Activated naive CD4-positive, alpha-beta T cell treated with anti-CD3 and anti-CD28 coated beads, Interleukin-2, amount 50 U/mL, for 72 hours (primary cell): ENCODE data around the gene NFATC2. TPM values are rescaled to one million over a fixed set of nuclear protein-coding genes. Genes with fewer than 3 reads are reported as not detected.
"Not testable (repeated sequence)": the region's sequence is repeated elsewhere in the genome, so short reads cannot be mapped to it uniquely, and the experiment has no call there.

Source experiments
- ATAC-seq, 2 donors: fragments of 150-1000 bp; cut with Tn5 transposase; 2 replicates each; pipeline ENCODE4 v1.10.0; 2021; ENCODE audit warnings: mild to moderate bottlenecking in 2 of 2, moderate library complexity in 2 of 2
- DNase-seq, 2 donors: peaks; one replicate each; pipeline ENCODE4 v3.0.0; 2021 to 2022; ENCODE audit warnings: low spot score in 2 of 2
- H3K27ac Mint-ChIP-seq, 2 donors: one replicate each; pipeline ENCODE4 v1.8.0; 2022; ENCODE audit warnings: mild to moderate bottlenecking in 2 of 2, mixed read lengths in 2 of 2
- H3K36me3 Mint-ChIP-seq, 2 donors: one replicate each; pipeline ENCODE4 v1.8.0; 2022; ENCODE audit warnings: mixed read lengths in 2 of 2
- H3K9me3 Mint-ChIP-seq, 2 donors: one replicate each; pipeline ENCODE4 v1.8.0; 2022; ENCODE audit warnings: mixed read lengths in 2 of 2
- total RNA-seq, 2 donors: library from RNA; stranded (reverse); gene quantifications; one replicate each; pipeline ENCODE4 v1.2.3, GENCODE V29; 2022

NFATC2 gene
- total RNA-seq, 2 donors from 2014 or later: 29.9 to 39.4 TPM

DNA sequence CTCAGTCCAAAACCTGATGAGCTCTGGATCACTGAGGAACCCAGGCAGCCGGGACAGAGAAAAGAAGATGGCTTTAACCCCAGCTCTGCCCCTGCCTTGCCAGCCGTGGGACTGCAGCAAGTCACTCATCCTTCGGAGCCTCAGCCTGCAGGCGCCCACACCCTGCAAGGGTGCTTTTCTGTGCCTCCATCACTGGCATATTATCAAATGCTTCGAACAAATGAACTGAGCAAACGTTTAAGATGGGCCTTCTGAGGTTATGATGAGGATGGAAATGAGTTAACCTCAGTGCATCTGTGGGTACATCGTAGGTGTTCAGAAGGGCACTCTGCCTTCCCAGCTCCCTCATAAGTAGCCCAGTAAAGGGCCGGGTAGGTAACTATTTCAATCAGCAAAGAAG lies 79.0 kb downstream of the NFATC2 start:
- DNase-seq (peak in 1 of 2 donors; percentile 43), ATAC-seq (peak in 1 of 2 donors; percentile 26)
- Mint-ChIP-seq H3K9me3 (no peaks in the 10 kb centered on the region), H3K36me3 (peaks cover 23 to 40% of the 10 kb centered on the region in 2 donors), H3K27ac (peak overlapping the region; percentile 18 to 60)

DNA sequence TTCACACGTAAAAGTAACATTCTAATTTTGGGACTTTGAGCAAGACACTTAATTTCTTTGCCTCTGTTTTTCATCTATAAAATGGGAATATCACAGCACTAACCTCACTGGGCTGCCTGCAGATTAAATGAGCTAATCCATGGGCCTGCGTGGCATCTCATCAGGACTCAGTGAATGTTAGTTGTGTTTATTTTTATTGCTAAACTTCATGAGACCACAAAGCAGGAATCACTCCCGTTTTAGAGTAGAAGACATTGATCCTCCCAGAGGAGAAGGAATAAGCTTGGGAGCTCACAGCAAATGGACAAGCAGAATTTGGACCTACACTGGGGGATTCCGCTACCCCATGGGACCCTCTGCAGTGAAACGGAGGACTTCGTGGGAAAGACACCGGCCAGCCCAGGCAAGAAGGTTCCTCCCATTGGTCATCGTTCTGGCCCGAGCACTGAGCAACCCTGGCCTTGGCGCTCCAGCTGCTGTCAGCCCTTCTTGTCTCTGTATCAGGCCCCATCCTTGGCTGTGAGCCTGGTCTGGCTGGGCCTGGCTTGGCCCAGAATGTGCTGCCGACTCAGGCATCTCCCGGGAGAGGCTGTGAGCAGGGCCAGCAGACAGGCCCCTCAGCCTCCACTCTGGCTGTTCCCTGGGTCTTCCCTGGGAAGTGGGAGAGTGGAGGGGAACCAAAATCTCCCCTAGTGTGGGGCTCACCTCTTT lies 79.8 kb downstream of the NFATC2 start:
- peak in 1 of 2 donors; percentile 46 for DNase-seq

DNA sequence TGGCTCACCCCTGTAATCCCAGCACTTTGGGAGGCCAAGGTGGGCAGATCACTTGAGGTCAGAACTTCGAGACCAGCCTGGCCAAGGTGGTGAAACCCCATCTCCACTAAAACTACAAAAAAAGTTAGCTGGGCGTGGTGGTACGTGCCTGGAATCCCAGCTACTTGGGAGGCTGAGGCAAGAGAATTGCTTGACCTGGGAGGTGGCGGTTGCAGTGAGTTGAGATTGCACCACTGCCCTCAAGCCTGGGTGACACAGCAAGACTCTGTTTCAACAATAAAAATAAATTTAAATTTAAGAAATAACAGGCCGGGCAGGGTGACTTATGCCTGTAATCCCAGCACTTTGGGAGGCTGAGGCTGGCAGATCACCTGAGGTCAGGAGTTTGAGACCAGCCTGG lies 80.7 kb downstream of the NFATC2 start:
- ATAC-seq, H3K9me3 Mint-ChIP-seq: not testable (repeated sequence)
- H3K36me3 Mint-ChIP-seq: peaks cover 25 to 44% of the 10 kb centered on the region in 2 donors
- peak overlapping the region; percentile 14 to 22 for H3K27ac Mint-ChIP-seq
- DNase-seq: peak in 1 of 2 donors; percentile 18

More for the DNA sequence above, 79.8 kb downstream of the NFATC2 start:
- H3K9me3 Mint-ChIP-seq: no peaks in the 10 kb centered on the region
- peak overlapping the region in 1 of 2 donors; percentile 60 for H3K27ac Mint-ChIP-seq
- ATAC-seq: no peak
- peaks cover 20 to 38% of the 10 kb centered on the region in 2 donors for H3K36me3 Mint-ChIP-seq

DNA sequence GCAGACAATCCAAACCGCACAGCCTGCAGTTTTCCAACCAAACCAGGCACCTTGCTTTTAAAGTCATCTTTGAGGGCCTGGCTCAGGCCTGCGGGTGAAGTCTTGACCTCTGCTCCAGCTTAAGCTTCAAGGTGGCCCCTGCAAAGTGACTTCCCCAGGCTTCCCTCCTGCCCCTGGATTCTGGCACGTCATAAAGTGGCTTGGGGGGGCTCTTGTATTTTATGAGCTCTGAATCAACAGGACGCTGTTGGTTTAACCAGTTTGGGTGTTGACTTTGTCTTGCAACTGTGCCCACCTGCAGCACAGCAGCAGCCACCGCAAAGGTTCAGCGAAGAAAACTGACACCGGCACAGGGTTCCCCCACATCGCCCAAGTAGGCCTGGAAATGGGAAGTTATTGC lies 81.2 kb downstream of the NFATC2 start:
- no peaks in the 10 kb centered on the region for H3K9me3 Mint-ChIP-seq
- H3K36me3 Mint-ChIP-seq: peaks cover 20 to 41% of the 10 kb centered on the region in 2 donors
- H3K27ac Mint-ChIP-seq: peak overlapping the region; percentile 14 to 33
- ATAC-seq: no peak
- no peak for DNase-seq

DNA sequence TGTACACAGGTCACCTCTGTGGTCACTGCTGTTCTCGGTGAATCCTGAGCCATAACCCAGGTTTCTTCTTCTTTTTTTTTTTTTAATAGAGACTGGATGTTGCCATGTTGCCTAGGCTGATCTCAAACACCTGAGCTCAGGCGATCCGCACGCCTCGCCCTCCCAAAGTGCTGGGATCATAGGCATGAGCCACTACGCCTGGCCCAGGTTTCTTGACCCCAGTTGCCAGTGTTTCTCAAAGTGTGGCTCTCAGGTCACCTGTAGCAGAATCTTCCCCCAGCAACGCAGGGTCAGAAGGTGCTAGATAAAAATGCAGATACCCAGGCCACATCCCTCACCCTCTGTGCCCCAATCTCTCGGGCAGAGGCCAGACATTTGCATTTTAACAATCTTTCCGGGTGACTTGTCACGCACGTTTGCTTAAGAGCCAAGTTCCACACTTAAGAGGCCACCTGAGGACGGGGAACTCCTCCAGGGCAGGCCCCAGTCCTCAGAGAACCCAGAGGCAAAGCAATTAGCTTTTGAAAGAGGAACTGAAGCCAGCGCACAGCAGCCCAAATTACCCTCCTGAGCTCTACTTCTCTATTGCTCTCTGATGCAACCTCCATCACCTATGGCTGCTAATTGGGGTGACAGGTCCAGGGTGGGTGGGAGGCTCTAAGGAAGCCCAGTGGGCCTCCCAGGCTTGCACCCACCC lies 81.8 kb downstream of the NFATC2 start:
- Mint-ChIP-seq H3K36me3 (peaks cover 18 to 39% of the 10 kb centered on the region in 2 donors), H3K27ac (peak overlapping the region; percentile 14 to 33), H3K9me3 (no peaks in the 10 kb centered on the region)
- ATAC-seq (no peak), DNase-seq (no peak)

DNA sequence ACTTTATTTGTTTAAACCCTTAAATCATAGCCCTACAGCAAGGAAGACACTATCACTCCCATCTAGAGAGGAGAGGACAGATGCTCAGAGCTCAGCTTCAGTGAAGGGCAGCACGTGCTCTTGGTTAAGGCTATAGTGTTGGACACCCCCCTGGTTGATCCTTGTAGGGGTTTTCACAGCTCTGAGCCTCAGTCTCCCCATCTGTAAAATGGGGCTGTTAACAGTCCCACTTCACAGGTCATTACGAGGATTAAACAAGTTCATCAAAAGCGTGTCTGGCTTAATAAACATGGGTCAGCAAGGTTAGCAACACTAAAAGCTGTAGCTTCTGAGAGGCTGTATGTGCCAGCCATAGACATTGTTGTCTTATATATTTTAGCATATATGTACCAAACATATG lies 82.4 kb downstream of the NFATC2 start:
- peak in 1 of 2 donors; percentile 4 for DNase-seq
- no peaks in the 10 kb centered on the region for H3K9me3 Mint-ChIP-seq
- no peak for ATAC-seq
- H3K27ac Mint-ChIP-seq: peak overlapping the region in 1 of 2 donors; percentile 69
- peaks cover 17 to 44% of the 10 kb centered on the region in 2 donors for H3K36me3 Mint-ChIP-seq

DNA sequence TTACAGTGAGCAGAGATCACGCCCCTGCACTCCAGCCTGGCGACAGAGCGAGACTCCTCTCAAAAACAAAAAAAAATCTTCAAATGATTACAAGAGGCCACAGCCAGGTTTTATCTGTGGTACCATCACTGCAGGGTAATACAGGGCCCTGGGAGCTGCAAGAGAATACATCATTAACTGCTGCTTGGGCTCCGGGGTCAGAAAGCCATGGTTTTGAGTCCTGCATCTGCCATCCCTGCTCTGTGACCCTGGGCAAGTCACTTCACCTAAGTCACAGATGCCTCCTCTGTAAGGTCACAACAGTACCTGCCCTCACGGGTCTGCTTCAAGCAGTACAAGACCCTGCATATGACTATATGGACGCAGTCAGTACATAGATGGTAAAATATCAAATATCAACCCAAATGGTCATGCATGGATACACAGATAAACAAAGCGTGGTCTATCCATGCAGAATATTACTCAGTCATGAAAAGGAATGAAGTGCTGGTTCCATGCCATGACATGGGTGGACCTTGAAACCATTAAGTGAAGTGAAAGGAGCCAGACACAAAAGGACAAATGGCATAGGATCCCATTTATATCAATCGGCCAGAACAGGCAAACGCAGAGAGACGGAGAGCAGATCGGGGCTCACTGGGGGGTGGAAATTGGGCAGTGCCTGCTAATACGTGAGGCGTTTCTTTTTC lies 83.6 kb downstream of the NFATC2 start:
- no peak for ATAC-seq
- no peaks in the 10 kb centered on the region for H3K9me3 Mint-ChIP-seq
- peak overlapping the region in 1 of 2 donors; percentile 12 for H3K27ac Mint-ChIP-seq

DNA sequence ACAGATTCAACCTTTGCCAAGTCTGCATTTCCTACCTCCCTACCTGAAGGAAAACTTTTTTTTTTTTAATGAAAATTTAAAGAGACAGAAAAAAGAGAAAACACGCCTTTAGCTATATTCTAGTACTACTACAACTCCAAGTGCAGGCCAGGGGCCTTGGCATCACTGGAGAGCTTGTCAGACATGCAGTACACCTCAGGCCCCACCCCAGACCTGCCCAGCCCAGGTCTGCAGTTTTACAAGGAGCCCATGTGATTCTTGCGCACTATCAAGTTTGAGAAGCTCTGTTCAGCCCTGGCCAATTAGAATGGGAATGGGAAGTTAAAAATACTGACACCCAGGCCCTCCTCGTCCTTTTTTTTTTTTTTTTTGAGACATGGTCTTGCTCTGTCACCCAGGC lies 85.0 kb downstream of the NFATC2 start:
- Mint-ChIP-seq H3K9me3 (no peaks in the 10 kb centered on the region), H3K27ac (peak overlapping the region in 1 of 2 donors; percentile 93), H3K36me3 (peaks cover 35 to 67% of the 10 kb centered on the region in 2 donors)
- no peak for DNase-seq
- ATAC-seq: no peak

More for the DNA sequence above, 83.6 kb downstream of the NFATC2 start:
- no peak for DNase-seq
- H3K36me3 Mint-ChIP-seq: peaks cover 26 to 56% of the 10 kb centered on the region in 2 donors

DNA sequence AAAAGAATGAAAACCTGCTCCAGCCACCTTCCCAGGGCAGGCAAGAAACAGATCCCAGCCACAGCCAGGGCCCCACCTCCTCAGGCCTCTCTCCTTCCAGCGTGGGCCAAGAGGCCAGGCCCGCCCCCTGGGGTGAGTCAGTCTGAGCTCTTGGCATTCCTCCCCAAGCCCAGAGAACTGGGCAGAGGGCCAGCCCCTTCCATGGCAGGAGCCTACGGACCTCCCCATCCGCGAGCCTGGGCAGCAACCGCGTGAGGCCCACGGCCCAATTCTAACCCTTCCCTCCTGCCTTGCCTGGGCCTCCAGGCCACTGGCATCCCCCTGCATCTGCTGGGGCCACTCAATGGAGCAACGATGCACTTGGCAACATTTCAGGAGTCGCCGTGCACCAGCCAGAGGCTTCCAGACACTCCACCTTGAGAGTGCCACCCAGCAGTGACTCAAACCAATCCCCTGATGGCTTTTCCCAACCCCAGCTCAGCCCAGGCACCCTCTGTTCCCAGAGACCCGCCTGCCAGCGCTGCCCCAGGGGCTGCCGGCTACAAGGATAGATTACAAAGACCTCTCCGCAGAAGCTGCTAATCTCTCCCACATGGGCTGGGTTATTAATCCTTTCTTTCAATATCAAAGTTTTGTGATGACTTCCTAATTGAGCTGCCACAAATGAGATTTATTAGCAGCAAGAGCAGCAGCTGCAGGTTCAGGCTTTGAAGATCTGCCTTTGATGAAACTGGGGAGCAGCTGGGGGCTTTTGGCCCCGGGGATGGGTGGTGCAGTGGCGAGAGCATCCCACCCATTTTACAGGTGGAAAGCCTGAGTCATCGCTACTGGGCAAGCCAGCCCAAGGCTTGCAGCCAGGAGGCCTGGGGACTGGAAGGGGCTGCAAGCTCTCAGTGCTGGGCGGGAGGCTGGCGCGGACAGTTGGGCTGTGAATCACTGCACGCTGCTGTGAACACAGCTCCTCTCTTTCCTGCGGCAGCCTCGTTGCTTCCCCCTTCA lies 85.7 kb downstream of the NFATC2 start:
- H3K36me3 Mint-ChIP-seq: peaks cover 40 to 74% of the 10 kb centered on the region in 2 donors
- H3K9me3 Mint-ChIP-seq: no peaks in the 10 kb centered on the region
- ATAC-seq: peak; percentile 11 to 54
- DNase-seq: no peak
- peak overlapping the region; percentile 44 to 93 for H3K27ac Mint-ChIP-seq

DNA sequence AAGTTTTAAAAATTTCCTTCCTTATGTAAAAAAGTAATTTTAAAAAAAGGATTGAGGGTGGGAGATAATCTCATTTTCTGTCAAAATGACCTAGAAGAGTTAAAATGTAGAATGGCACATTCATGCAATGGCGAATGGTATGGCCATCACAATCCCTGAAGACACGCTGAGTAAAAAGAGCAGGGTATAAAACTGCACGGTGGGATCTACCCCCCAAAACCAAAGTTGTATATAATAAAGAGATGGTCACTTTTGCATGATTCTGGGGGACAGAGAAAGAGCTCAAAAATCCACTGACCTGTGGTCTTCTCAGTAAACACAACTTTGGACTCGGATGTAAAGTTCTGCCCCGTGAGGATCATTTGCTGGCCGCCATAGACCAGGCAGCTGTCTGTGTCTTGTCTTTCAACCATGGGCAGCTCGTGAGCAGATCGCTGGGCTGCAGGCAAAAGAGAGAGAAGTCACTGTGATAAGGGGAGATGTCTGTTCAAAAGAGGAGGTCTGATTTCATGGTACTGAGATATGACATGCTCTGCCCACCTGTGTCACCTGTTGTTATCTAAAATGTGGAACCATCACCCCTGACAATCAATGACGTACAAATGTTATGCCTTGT lies 88.2 kb downstream of the NFATC2 start:
- ATAC-seq: no peak
- Mint-ChIP-seq H3K27ac (no peak overlapping the region), H3K36me3 (peaks cover 35 to 57% of the 10 kb centered on the region in 2 donors), H3K9me3 (no peaks in the 10 kb centered on the region)
- DNase-seq: no peak

DNA sequence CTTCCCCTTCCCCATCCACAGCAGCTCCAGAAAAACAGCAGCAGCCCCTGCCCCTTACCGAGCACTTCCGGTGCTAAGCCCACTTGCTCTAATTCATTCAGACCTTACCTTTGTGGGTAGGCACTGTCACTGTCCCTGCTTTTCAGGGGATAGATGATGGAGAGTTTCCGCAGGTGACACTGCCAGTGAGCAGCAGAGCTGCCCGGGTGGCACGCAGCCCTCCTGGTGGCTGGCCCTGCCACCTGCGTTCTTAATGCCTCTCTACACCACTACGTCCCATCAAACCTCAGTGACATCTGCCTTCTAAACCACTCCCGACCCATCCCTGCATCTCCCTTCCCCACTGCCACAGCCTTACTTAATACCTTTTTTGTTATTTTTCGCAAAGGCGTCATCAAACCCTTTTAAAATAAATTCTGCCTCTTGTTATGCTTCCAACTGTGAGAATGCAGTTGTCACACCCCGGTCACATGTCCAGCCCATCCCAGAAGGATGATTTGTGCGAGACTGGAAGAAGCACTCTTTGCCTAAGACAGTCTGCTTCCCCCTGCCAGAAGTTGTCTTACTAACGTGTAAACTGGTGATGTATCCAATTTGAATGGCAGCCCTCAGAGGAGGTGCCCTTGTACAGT lies 89.7 kb downstream of the NFATC2 start:
- Mint-ChIP-seq H3K27ac (peak overlapping the region; percentile 49 to 87), H3K9me3 (no peaks in the 10 kb centered on the region), H3K36me3 (peaks cover 37 to 60% of the 10 kb centered on the region in 2 donors)
- DNase-seq (no peak), ATAC-seq (no peak)

DNA sequence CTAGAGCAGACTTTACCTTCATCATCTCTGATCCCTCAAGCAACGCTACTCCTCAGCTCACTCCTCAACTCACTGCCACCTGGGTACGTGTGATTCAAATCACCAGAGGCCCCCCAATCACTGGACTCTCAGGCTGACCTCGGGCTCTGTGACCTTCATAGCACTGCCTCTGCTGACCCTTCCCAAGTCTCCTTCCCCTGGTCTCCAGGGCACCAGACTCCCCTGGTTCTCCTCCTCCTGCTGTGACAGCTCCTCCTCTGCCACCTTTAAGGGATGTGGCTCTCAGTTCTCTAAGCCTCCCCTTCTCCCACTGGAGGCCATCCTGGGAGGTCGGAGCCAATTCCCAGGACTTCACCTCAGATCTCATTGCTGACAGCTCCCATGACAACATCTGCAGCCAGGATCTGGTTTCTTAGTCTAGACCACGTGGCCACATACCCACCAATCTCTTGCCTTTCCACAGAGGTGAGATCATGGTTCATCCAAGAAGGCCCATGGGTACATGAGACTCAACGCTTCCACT lies 90.4 kb downstream of the NFATC2 start:
- Mint-ChIP-seq H3K36me3 (peaks cover 40 to 58% of the 10 kb centered on the region in 2 donors), H3K27ac (peak overlapping the region; percentile 49 to 87), H3K9me3 (no peaks in the 10 kb centered on the region)
- DNase-seq: no peak
- no peak for ATAC-seq

DNA sequence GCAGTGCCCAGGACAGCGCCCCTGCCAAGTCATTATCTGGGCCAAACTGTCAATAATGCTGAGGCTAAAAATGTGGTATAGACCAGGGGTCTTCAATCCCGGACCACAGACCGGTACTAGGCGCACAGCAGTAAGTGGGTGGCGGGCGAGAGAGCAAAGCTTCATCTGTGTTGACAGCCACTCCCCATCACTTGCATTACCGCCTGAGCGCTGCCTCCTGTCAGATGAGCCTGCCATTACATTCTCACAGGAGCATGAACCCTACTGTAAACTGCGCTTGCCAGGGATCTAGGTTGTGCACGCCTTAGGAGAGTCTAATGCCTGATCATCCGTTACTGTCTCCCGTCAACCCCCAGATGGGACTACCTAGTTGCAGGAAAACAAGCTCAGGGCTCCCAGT lies 91.0 kb downstream of the NFATC2 start:
- Mint-ChIP-seq H3K36me3 (peaks cover 39 to 57% of the 10 kb centered on the region in 2 donors), H3K27ac (peak overlapping the region in 1 of 2 donors; percentile 6), H3K9me3 (no peaks in the 10 kb centered on the region)
- ATAC-seq: no peak
- no peak for DNase-seq

DNA sequence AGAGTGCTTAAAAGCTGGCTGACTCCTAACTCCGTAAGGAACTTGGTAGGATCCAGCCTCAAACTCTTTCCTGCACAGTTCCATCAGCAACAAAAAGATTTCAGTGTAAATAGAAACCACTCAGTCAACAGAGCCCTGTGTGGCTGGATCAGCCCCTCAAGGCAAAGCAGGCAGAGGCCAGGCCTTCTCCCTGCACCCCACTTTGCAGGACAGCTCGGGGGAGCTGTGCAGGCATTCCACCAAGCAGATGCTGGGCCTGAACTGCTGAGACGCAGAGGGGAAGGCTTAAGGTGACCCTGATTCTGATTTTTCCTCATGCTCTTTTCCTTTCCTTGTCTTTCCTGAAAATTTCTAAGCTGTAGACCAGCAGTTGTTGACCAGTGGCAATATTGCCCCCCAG lies 91.5 kb downstream of the NFATC2 start:
- Mint-ChIP-seq H3K27ac (peak overlapping the region; percentile 6 to 22), H3K36me3 (peaks cover 42 to 60% of the 10 kb centered on the region in 2 donors), H3K9me3 (no peaks in the 10 kb centered on the region)
- ATAC-seq (no peak), DNase-seq (no peak)

DNA sequence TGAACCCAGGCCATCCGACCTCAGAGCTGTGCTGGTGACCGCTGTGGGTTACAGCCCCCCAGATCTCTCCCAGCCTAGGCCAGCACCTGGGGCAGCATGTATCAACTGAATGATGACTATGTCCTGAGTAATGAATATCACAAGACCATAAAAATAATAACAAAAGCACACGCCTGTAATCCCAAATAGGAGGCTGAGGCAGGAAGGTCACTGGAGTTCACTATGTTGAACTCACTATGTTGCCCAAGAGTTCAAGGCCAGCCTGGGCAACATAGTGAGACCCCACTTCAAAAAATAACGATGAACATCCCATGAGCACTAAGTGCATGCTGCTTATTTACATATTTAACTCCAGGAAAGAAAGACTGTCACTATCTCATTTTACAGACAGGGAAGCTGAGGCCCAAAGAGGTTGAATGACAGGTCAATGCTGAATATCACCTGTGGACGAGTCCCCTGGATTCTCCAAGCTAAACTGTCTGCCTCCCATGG lies 92.3 kb downstream of the NFATC2 start:
- Mint-ChIP-seq H3K36me3 (peaks cover 41 to 60% of the 10 kb centered on the region in 2 donors), H3K9me3 (no peaks in the 10 kb centered on the region), H3K27ac (peak overlapping the region in 1 of 2 donors; percentile 61)
- ATAC-seq (no peak), DNase-seq (no peak)
